22Rv1 (cell line): ENCODE results near the gene NCOA1.
"Not testable (repeated sequence)": the region's sequence is repeated elsewhere in the genome, so short reads cannot be mapped to it uniquely, and the experiment has no call there.

Experiments
- CTCF ChIP-seq: fragments of 450-650 bp; IDR thresholded peaks from 2 replicates; pipeline ENCODE4 v1.5.1; 2017; ENCODE audit warnings: mild to moderate bottlenecking
- ZFX ChIP-seq: fragments of 450-650 bp; IDR thresholded peaks from 2 replicates; pipeline ENCODE4 v1.6.1; 2017; ENCODE audit warnings: antibody characterized with exemption, borderline replicate concordance

GRCh38 chr2:24550301-24550700 is 59.2 kb downstream of the NCOA1 start:
- not testable (repeated sequence) for TF ChIP-seq CTCF, ZFX
